D721Med (cell line): ENCODE results near the gene MYCL.

ENCODE experiments used
- DNase-seq: peaks from one replicate; pipeline ENCODE4 v3.0.0; 2011; ENCODE audit warnings: low spot score; ENCODE audit not compliant: insufficient read length
- FAIRE-seq: peaks from 2 replicates; lab custom pipeline; 2011; peaks lifted over from hg19 to GRCh38; lab: Jason Lieb, UNC
- TF ChIP-seq, protein P1 (sequence below): IDR thresholded peaks from 2 replicates; pipeline ENCODE4 v1.5.1; 2012; ENCODE audit warnings: mild to moderate bottlenecking, control low read depth; ENCODE audit not compliant: insufficient read depth; ENCODE audit errors: missing control alignments

MYCL gene

DNA sequence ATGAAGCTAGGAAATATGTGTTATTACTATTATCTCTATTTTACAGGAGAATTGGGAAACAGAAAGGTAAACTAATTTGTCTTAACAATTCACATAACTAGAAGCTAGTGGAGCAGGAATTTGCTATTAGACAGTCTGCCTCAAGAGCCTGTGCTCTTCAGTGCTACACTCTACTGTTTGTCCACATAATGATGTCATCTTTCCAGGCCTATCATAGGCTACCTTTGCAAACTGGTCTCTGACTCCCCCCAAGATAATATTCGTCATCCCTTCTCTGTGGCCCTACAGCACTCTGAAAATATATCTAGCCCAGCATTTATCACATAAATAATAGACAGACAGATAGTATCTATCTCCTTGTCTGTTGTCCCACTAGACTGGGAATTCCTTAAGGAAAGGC lies 52.5 kb downstream of the MYCL start:
- FAIRE-seq (no peak), DNase-seq (no peak)
- TF ChIP-seq, protein P1, sequence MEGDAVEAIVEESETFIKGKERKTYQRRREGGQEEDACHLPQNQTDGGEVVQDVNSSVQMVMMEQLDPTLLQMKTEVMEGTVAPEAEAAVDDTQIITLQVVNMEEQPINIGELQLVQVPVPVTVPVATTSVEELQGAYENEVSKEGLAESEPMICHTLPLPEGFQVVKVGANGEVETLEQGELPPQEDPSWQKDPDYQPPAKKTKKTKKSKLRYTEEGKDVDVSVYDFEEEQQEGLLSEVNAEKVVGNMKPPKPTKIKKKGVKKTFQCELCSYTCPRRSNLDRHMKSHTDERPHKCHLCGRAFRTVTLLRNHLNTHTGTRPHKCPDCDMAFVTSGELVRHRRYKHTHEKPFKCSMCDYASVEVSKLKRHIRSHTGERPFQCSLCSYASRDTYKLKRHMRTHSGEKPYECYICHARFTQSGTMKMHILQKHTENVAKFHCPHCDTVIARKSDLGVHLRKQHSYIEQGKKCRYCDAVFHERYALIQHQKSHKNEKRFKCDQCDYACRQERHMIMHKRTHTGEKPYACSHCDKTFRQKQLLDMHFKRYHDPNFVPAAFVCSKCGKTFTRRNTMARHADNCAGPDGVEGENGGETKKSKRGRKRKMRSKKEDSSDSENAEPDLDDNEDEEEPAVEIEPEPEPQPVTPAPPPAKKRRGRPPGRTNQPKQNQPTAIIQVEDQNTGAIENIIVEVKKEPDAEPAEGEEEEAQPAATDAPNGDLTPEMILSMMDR: no peak

- TF ChIP-seq, protein P1: no peak
- DNase-seq (no peak), FAIRE-seq (no peak)
Measured at GRCh38 chr1:39847940-39848339, 53.8 kb downstream of the MYCL start.

- DNase-seq (no peak), FAIRE-seq (no peak)
Measured at GRCh38 chr1:39846796-39847195, 54.9 kb downstream of the MYCL start.

GRCh38 chr1:39845569-39846566 lies 55.8 kb downstream of the MYCL start:
- FAIRE-seq (no peak), DNase-seq (no peak)
- TF ChIP-seq, protein P1: no peak

More at GRCh38 chr1:39846796-39847195, 54.9 kb downstream of the MYCL start:
- TF ChIP-seq, protein P1: no peak
